GM19023 (cell line): ENCODE results near the gene MVP.
A peak's percentile ranks its signal among the peaks of the same experiment; 100 is the strongest.
"Not testable (repeated sequence)": the region's sequence is repeated elsewhere in the genome, so short reads cannot be mapped to it uniquely, and the experiment has no call there.

ENCODE experiments used
- ATAC-seq: cut with Tn5 transposase; IDR thresholded peaks from one replicate; pipeline ENCODE4 v1.9.1; 2021; ENCODE audit warnings: mild to moderate bottlenecking, moderate library complexity; ENCODE audit not compliant: unreplicated experiment

MVP gene

DNA sequence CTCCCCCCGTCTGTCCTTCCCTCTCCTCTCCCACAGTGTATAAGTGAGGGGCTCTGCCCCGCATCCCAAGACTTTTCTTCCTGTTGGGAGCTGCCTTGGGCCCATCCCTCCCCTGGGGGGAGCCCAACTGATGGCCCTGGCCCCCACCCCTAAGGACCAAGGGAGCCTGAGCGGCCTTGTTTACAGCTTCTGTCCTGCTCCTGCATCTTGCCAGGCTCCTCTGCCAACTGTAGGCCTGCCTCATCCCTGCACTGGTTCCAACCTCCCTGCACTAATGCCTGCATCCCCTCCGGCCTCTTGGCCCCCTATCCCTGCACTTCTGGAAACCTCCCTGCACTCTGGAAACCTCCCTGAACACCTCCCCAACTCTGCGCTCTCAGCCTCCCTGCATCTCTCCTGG is 5.7 kb upstream of the MVP start:
- ATAC-seq: no peak

DNA sequence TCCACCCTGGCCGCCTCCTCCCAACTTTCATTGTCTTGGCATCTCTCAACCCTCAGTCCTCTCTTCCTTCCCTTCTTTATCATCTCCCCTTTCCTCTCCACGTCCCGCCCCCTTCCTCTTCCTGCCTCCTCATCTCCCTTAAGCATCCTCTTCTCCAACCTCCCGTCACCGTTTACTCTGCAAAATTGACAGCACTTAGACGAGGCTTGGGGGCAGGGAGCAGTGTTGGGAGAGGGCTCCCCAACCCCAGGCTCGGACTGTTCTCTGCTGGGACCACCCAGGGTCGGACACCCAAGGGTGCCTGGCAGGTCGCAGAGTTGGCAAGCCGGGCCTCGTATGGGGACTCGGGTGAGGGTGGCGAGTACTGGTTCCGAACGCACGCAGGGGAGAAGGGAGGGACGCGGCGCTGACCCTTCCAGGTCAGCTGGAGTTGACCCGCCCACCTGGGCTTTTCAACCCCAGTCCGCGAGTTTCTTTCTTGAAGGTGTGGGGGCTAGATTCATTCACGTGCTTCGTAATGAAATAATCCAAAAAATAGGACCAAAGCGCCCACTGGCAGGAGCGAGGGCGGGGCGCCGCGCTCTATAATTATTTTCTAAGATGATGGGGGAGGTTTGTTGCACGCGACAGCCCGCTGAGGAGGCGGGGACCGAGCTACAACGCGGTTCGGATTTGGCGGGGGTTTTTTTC is 5.1 kb upstream of the MVP start:
- no peak for ATAC-seq

DNA sequence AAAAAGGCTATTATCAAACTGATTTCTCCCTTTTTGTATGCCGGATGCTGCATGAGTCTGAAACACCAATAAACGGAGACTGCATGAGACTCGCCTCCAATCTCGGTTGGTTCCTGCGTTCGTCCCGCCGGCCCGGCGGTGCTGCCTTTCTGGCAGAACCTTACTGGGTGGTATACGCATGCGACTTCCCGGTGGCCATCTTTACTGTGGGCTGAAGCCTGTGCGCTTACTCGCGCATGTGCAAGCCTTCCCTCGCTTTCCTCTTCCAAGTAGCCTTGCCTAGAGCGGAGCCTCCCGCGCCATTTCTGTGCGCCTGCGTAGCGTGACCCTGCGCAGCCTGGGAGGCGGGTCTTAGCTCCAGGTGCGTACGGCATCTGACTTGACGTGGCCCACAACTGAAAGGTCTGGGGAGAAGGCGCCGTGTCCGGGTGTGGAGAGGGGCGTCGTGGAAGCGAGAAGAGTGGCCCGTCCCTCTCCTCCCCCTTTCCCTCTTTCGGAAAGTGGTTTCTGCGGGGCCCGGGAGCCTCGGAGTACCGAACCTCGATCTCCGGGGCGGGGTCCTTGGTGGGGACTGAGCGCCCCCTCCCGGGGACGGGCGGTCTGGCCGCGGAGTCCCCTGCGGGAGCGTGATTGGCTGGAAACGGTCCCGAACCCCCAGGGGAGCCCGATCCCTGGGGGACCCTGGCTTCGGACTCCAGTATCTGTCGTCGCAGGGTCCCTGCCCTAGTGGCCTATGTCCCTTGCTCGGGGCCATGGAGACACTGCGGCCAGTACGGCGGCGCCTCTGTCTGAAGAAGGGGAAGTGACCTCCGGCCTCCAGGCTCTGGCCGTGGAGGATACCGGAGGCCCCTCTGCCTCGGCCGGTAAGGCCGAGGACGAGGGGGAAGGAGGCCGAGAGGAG is 4.2 kb upstream of the MVP start, which contains the start of gene PAGR1:
TSS of gene PAGR1 (plus strand) at position 360 of the 901 bp plus-strand sequence. CDS start at position 734, 374 bp downstream.
- ATAC-seq: peak; percentile 57

DNA sequence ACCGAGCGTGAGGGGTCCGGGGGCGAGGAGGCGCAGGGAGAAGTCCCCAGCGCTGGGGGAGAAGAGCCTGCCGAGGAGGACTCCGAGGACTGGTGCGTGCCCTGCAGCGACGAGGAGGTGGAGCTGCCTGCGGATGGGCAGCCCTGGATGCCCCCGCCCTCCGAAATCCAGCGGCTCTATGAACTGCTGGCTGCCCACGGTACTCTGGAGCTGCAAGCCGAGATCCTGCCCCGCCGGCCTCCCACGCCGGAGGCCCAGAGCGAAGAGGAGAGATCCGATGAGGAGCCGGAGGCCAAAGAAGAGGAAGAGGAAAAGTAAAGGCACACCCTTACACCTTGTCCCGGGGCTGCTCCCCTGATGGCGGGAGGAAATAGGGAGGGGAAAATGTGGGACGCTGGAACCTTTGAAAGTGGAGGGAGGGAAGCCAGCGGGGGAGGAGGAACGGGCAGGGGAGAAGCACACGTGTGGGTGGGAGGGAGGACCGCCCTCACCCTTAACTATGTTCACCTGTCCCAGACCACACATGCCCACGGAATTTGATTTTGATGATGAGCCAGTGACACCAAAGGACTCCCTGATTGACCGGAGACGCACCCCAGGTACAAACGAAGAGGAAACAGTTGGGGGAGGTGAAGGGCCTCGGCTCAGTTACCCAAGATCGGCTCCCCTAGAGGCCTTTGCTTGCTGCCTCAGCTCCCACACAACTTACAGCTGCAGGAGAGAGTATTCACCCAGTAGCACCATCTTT is 3.4 kb upstream of the MVP start:
- peak; percentile 1 for ATAC-seq

DNA sequence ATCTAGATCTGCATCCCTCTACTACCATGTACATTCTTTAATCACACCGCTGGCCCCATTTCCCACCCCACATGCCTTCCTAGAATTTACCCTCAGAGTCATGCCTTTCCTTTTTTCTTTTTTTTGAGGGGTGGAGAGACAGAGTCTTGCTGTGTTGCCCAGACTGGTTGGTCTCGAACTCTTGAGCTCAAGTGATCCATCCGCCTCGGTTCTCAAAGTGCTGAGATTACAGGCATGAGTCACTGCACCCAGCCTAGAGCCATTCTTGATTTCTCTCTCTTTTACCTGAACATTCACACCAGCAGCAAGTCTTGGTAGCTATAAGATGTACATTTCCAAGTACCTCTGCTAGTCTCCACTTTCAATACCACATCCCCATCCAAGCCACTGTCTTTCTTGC is 2.2 kb upstream of the MVP start:
- no peak for ATAC-seq

DNA sequence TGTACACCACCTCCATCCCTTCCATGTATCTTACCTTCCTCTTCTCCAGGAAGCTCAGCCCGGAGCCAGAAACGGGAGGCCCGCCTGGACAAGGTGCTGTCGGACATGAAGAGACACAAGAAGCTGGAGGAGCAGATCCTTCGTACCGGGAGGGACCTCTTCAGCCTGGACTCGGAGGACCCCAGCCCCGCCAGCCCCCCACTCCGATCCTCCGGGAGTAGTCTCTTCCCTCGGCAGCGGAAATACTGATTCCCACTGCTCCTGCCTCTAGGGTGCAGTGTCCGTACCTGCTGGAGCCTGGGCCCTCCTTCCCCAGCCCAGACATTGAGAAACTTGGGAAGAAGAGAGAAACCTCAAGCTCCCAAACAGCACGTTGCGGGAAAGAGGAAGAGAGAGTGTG is 756 bp upstream of the MVP start:
- no peak for ATAC-seq

DNA sequence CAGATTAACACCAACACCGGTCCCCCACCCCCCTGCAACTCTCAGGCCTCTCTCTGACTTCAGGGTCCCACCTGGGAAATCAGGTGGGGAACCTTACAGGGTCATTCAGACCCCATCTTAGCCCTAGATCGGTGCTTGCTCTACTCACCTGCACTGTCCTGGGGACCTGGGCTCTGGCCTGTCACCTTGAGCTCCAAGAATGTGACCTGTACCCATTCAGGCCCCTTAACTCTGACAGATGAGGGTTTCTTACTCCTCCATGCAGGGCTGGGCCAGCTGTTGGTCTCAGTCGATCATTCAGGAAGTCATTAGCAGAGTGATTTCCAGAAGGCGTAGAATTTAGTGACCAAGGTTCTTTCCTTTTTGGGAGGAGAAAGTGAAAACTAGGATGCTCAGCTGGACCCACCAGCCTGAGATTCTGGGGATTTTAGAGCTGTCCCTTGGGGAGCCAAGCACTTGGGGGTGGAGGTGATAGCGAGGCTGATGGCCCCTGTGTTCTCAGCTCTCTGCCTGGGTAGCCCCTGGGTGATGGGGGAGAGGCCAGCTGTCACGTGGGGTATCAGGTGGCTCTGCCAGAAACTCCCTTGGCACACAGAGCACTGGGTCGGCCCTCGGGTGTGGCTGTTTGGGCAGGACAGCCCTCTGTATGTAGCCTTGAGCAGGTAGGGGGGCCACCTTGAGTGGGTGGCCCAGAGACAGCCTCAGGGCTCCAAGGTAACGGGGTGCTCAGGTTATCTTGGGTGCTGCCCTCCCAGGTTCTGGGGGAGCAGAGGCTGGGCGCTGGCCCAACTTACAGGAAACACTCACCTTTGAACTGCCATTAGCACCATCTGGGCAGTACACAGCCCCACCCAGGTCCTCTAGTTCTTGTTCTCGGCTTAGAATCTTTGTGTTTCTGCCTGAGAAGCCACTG is 724 bp downstream of the MVP start:
- ATAC-seq: peak; percentile 43

DNA sequence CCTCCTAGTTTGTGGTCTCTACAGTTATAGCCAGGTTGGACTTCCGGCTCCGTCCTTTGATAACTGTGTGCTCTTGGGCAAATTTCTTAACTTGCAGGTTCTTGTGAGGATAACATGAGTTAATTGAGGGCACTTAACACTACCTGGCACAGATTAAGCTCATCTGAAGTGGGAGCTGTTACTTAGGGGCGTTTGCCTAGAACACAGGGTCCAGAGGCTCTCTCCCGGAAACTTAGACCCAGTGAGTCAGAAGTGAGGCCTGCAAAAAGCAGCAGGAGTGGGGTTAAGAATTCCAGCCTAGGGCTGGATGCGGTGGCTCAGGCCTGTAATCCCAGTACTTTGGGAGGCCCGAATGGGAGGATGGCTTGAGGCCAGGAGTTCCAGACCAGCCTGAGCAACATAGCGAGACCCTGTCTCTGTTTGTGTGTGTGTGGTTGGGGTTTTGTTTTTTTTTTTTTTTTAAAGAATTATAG is 1.4 kb downstream of the MVP start:
- ATAC-seq: no peak

DNA sequence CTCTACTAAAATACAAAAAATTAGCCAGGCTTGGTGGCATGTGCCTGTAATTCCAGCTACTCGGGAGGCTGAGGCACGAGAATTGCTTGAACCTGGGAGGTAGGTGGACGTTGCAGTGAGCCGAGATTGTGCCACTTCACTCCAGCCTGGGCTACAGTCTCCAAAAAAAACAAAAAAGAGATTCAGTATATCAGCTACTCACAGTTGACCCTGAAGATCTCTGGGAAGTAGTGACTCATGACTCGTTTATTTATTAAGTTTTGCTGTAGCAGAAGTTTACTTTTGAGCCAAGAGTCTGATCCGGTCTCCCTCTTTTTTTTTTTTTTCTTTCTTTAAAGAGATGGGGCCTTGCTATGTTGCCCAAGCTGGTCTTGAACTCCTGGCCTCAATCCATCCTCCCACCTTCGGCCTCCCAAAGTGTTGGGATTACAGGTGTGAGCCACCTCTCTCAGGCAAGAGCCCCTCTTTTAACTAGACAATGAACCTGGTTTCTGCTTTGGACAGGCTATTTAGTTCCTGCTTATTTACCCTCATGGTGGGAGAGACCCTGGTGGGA is 4.4 kb downstream of the MVP start:
- no peak for ATAC-seq

DNA sequence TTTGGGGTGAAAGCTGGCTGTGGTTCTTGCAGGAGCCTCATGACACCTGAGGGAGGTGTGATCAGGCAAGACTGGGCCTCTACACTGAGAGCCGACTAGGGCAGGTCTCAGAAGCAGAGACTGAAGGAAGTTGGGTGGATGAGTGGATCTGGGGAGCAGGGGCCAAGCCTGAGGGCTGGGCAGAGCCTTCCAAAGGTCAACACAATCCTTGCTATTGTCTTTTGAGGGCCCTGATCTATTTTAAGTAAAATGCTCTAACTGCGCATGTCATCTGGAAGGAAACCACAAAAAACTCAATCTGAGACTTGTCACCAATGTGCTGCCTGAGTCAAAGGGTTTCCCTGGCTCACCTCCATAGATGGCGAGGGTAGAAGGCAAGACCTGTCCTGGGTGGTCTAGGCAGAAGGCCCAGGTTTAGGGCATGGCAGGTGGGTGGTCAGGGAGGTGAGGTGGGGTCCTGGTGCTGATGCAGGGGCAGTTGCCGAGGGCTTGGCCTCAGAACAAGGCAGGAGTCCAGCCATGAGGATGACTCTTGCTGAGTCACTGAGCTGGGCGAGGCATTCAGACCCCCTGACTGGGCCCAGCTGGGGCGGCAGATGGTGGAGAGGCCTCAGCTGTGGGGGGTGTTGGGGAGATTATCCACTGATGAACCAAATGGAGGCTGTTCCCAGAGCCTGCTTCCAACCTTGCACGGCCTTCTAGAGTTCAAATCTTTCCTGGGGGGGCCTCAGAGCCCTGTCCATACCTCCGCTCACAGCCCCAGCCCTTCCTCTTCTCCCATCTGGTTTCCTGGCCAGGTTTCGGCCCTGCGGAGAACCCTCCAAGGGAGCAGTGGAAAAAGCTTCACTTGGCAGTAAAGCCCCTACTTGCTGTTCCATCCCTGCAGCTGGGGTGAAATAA is 5.1 kb downstream of the MVP start:
- ATAC-seq: no peak

DNA sequence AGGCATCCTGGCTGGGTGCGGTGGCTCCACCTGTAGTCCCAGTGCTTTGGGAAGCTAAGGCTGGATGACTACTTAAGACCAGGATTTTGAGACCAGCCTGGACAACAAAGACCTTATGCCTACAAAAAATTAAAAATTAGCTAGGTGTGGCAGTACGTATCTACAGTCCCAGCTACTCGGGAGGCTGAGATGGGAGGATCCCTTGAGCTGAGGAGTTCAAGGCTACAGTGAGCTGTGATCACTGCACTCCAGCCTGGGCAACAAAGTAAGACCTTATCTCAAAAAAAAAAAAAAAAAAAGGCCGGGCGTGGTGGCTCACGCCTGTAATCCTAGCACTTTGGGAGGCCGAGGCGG is 6.1 kb downstream of the MVP start:
- ATAC-seq: no peak

DNA sequence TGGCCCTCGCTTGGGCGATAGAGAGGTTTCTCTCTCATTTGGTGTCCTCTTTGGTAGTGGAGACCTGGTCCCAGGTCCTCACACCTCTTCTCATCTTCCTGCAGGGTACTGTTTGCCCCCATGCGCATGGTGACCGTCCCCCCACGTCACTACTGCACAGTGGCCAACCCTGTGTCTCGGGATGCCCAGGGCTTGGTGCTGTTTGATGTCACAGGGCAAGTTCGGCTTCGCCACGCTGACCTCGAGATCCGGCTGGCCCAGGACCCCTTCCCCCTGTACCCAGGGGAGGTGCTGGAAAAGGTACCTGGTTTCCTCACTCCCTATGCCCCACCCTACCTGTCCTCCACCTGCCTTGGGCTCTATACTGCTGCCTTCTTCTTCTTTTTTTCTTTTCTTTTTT is 10.5 kb downstream of the MVP start:
- no peak for ATAC-seq

DNA sequence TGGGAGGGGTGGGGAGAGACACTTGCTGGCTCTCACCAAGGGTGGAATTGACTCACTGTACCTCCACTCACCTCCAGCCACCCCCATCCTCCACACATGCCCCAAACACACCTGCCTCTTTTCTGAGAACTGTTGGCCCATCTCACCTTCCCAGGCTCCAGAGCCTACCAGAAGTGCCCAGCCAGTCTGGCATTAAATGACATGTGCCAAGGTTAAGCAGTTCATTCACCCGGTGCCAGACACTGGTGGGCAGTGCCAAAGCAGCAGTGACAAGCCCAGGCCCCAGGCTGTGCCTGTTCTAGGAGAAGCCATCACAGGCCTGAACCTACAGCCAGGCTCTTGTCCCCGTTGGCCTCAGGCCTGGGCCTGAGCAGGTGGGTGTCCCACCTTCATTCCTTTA is 11.2 kb downstream of the MVP start:
- no peak for ATAC-seq

DNA sequence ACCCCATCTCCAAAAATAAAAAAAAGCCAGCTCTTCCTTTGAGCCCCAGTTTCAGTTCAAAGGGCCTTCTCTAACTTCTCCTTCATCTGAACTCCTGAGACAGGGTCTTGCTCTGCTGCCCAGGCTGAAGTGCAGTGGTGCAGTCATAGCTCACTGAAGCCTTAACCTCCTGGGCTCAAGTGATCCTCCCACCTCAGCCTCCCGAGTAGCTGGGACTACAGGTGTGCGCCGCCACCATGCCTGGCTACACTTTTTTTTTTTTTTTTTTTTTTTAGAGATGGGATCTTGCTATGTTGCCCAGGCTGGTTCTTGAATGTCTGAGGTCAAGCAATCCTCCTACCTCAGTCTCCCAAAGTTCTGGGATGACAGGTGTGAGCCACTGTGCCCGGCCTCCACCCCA is 13.0 kb downstream of the MVP start:
- not testable (repeated sequence) for ATAC-seq

DNA sequence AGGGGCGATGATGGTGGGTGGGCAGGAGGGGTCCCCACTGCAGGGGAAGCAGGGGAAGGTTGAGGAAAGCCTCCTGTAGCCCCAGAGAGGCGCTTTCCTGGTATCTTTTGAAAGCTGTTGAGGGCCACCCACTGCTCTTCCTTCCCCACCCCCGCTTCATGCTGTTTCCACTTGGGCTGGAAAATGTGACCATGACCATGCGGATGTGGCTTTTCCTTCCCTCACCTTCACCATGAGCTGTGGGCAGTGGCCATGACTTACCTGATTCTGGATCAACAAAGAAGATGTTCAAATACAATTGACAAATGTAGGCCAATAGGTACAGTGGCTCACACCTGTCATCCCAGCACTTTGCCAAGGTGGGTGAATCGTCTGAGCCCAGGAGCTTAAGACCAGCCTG is 13.8 kb downstream of the MVP start:
- ATAC-seq: no peak

DNA sequence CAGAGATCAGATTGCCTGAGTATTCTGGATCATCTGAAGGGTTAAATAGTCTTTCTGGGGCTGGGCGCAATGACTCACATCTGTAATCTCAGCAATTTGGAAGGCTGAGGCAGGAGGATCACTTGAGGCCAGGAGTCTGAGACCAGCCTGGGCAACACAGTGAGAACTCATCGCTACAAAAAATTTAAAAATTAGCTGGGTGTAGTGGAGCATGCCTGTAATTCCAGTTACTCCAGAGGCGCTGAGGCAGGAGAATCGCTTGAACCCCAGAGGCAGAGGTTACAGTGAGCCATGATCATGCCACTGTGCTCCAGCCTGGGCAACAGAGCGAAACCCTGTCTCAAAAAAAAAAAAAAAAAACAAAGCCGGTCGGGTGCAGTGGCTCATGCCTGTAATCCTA is 15.7 kb downstream of the MVP start:
- ATAC-seq: no peak

DNA sequence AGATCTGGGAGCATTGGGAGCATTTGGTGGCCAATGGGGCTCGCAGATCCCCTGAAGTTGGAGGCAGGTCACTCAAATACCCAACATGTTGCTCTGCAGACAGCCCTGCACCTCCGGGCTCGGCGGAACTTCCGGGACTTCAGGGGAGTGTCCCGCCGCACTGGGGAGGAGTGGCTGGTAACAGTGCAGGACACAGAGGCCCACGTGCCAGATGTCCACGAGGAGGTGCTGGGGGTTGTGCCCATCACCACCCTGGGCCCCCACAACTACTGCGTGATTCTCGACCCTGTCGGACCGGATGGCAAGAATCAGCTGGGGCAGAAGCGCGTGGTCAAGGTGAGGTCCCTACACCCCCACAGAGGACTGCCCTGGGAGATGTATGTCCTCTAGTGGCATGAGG is 16.4 kb downstream of the MVP start:
- no peak for ATAC-seq

DNA sequence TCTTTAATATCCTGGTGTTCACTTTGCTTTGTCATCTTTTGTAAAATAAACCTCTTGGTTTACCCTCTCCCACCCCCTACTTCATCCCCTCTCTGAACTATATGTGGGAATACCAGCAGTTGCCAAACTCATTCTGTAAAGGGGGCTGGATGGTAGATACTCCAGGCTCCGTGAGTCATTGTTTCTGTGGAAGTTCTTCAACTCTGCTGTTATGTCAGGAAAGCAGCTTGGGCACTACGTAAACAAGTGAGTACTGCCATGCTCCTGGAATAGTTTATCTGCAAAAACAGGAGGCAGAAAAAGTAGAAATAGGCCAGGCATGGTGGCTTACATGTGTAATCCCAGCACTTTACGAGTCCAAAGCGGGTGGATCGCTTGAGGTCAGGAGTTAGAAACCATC is 17.6 kb downstream of the MVP start:
- ATAC-seq: no peak

DNA sequence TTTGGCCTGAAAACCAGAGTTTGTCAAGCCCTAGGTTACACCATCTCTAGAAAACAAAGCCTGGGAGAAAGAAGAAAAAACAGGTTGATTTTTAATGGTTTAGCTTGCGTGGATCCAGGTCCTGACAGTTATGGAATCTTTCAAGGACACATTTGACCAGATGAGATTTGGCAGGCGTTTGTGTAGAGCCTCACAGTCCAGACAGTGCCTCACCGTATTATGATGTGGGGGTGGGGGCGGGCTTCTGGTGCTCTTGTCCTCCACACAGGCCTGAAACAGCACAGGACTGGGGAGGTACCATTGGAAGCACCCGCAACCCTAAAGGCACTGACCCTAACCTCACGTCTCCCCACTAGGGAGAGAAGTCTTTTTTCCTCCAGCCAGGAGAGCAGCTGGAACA is 19.6 kb downstream of the MVP start:
- ATAC-seq: no peak
